ENCODE measurements around the gene KLHL29. TPM values are rescaled to one million over a fixed set of nuclear protein-coding genes. Genes with fewer than 3 reads are reported as not detected.

KLHL29 gene
- total RNA-seq, 1 donor from 2014 or later, result 17.5 TPM

- H3K27me3 Mint-ChIP-seq (ENCODE audit: unreplicated experiment), result peaks cover 7% of the 10 kb centered on the region
- H3K27ac Mint-ChIP-seq (ENCODE audit: unreplicated experiment), result no peak overlapping the region
- DNase-seq (ENCODE audit: low spot score), result no peak
- peaks cover 10% of the 10 kb centered on the region for H3K4me1 Mint-ChIP-seq (ENCODE audit: unreplicated experiment)
- H3K36me3 Mint-ChIP-seq (ENCODE audit: low read depth, unreplicated experiment), result no peaks in the 10 kb centered on the region
- no peaks in the 10 kb centered on the region for H3K9me3 Mint-ChIP-seq (ENCODE audit: unreplicated experiment)
- no peak for TF ChIP-seq CTCF (IDR thresholded peaks at IDR 0.05; ENCODE audit: unreplicated experiment)
- no peak overlapping the region for H3K4me3 Mint-ChIP-seq (ENCODE audit: unreplicated experiment)
Observed at GRCh38 chr2:23436346-23437098, 51.5 kb downstream of the KLHL29 start.

GRCh38 chr2:23441414-23441813 is 56.4 kb downstream of the KLHL29 start:
- H3K36me3 Mint-ChIP-seq (ENCODE audit: low read depth, unreplicated experiment), result no peaks in the 10 kb centered on the region
- H3K27ac Mint-ChIP-seq (ENCODE audit: unreplicated experiment), result no peak overlapping the region
- TF ChIP-seq CTCF (IDR thresholded peaks at IDR 0.05; ENCODE audit: unreplicated experiment), result no peak
- H3K9me3 Mint-ChIP-seq (ENCODE audit: unreplicated experiment), result no peaks in the 10 kb centered on the region
- H3K4me3 Mint-ChIP-seq (ENCODE audit: unreplicated experiment), result no peak overlapping the region
- no peak for DNase-seq (ENCODE audit: low spot score)
- H3K4me1 Mint-ChIP-seq (ENCODE audit: unreplicated experiment), result peaks cover 2% of the 10 kb centered on the region
- H3K27me3 Mint-ChIP-seq (ENCODE audit: unreplicated experiment), result peaks cover 1% of the 10 kb centered on the region

DNA sequence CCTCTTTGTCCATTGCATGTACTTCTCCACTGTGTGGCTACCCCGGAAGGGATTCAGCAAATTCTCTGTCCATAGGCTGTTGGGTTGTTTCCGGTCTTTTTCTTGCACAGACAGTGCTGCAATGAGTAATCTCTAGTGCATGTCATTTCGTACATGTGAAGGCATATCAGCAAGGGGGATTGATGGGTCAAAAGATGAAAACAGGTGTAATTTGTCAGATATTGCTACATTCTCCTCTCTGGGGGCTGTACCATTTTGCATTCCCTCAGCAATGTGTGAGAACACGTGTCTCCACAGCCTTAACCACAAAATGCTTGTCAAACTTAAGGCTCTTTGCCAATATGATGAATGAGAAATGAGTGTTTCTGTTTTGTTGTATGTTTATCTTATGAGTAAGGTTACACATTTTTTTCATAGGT is 60.5 kb downstream of the KLHL29 start:
- Mint-ChIP-seq H3K27ac (ENCODE audit: unreplicated experiment) (no peak overlapping the region), H3K4me3 (ENCODE audit: unreplicated experiment) (no peak overlapping the region), H3K27me3 (ENCODE audit: unreplicated experiment) (peaks cover 1% of the 10 kb centered on the region), H3K4me1 (ENCODE audit: unreplicated experiment) (no peaks in the 10 kb centered on the region), H3K9me3 (ENCODE audit: unreplicated experiment) (no peaks in the 10 kb centered on the region), H3K36me3 (ENCODE audit: low read depth, unreplicated experiment) (no peaks in the 10 kb centered on the region)
- no peak for TF ChIP-seq CTCF (IDR thresholded peaks at IDR 0.05; ENCODE audit: unreplicated experiment)
- no peak for DNase-seq (ENCODE audit: low spot score)

- Mint-ChIP-seq H3K4me1 (ENCODE audit: unreplicated experiment) (no peaks in the 10 kb centered on the region), H3K9me3 (ENCODE audit: unreplicated experiment) (no peaks in the 10 kb centered on the region), H3K27me3 (ENCODE audit: unreplicated experiment) (no peaks in the 10 kb centered on the region), H3K36me3 (ENCODE audit: low read depth, unreplicated experiment) (no peaks in the 10 kb centered on the region), H3K27ac (ENCODE audit: unreplicated experiment) (no peak overlapping the region), H3K4me3 (ENCODE audit: unreplicated experiment) (no peak overlapping the region)
- no peak for DNase-seq (ENCODE audit: low spot score)
- no peak for TF ChIP-seq CTCF (IDR thresholded peaks at IDR 0.05; ENCODE audit: unreplicated experiment)
Observed at GRCh38 chr2:23446916-23447315, 61.9 kb downstream of the KLHL29 start.

- H3K4me1 Mint-ChIP-seq (ENCODE audit: unreplicated experiment), result no peaks in the 10 kb centered on the region
- H3K36me3 Mint-ChIP-seq (ENCODE audit: low read depth, unreplicated experiment), result peaks cover 1% of the 10 kb centered on the region
- no peak overlapping the region for H3K4me3 Mint-ChIP-seq (ENCODE audit: unreplicated experiment)
- no peaks in the 10 kb centered on the region for H3K9me3 Mint-ChIP-seq (ENCODE audit: unreplicated experiment)
- H3K27ac Mint-ChIP-seq (ENCODE audit: unreplicated experiment), result no peak overlapping the region
- no peak for TF ChIP-seq CTCF (IDR thresholded peaks at IDR 0.05; ENCODE audit: unreplicated experiment)
- no peak for DNase-seq (ENCODE audit: low spot score)
- no peaks in the 10 kb centered on the region for H3K27me3 Mint-ChIP-seq (ENCODE audit: unreplicated experiment)
Observed at GRCh38 chr2:23447405-23447804, 62.4 kb downstream of the KLHL29 start.

Measured in endothelial cell (in vitro differentiated cells).